Measurements from ENCODE around the gene PARP11.

The PARP11 gene

DNA sequence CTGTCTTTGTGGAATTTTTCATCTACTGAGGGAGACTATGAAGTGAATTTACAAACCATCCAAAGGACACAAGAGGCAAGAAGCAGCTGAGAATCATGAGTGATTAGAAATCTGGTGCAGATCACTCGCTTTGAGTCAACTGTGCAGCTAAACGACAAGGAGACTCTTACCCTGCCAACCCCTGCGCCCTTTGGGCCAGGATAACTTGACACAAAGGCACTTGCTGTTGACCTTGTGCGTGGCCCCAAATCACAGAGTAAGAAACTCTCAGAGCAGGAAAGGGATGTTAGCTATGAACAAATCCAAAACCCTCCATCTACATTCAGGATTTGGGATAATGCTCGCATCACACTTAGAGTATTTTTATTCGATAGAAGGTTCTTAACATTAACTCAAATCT lies 11.5 kb upstream of the PARP11 start:
- H3K27me3 ChIP-seq (ENCODE audit: control insufficient read depth in 1 of 2, insufficient read depth in 2 of 2, low read length in 2 of 2), result no peaks in the 10 kb centered on the region
- no peak overlapping the region for H3K4me3 ChIP-seq (ENCODE audit: low read depth in 1 of 2, low read length in 2 of 2)
- H3K9me3 ChIP-seq (ENCODE audit: control insufficient read depth in 1 of 2, low read length in 2 of 2), result no peaks in the 10 kb centered on the region
- peak overlapping the region in 1 of 2 donors; percentile 28 for H3K9ac ChIP-seq (ENCODE audit: low read depth in 1 of 2, low read length in 2 of 2)
- no peaks in the 10 kb centered on the region for H3K36me3 ChIP-seq (ENCODE audit: control insufficient read depth in 1 of 2, insufficient read depth in 2 of 2, low read length in 2 of 2)
- H3K27ac ChIP-seq (ENCODE audit: low read depth, low read length), result no peak overlapping the region
- H3K4me1 ChIP-seq (ENCODE audit: control insufficient read depth in 1 of 2, insufficient read depth in 2 of 2, low read length in 2 of 2), result peaks cover 0 to 12% of the 10 kb centered on the region in 2 donors

- Histone ChIP-seq H3K9me3 (ENCODE audit: control insufficient read depth in 1 of 2, low read length in 2 of 2) (no peaks in the 10 kb centered on the region), H3K27ac (ENCODE audit: low read depth, low read length) (no peak overlapping the region), H3K27me3 (ENCODE audit: control insufficient read depth in 1 of 2, insufficient read depth in 2 of 2, low read length in 2 of 2) (no peaks in the 10 kb centered on the region), H3K4me1 (ENCODE audit: control insufficient read depth in 1 of 2, insufficient read depth in 2 of 2, low read length in 2 of 2) (peaks cover 0 to 12% of the 10 kb centered on the region in 2 donors), H3K36me3 (ENCODE audit: control insufficient read depth in 1 of 2, insufficient read depth in 2 of 2, low read length in 2 of 2) (no peaks in the 10 kb centered on the region), H3K4me3 (ENCODE audit: low read depth in 1 of 2, low read length in 2 of 2) (no peak overlapping the region), H3K9ac (ENCODE audit: low read depth in 1 of 2, low read length in 2 of 2) (no peak overlapping the region)
Measured at GRCh38 chr12:3882896-3883564, 9.8 kb upstream of the PARP11 start.

GRCh38 chr12:3882406-3882805 lies 9.2 kb upstream of the PARP11 start:
- no peaks in the 10 kb centered on the region for H3K9me3 ChIP-seq (ENCODE audit: control insufficient read depth in 1 of 2, low read length in 2 of 2)
- H3K4me3 ChIP-seq (ENCODE audit: low read depth in 1 of 2, low read length in 2 of 2), result no peak overlapping the region
- no peak overlapping the region for H3K27ac ChIP-seq (ENCODE audit: low read depth, low read length)
- no peaks in the 10 kb centered on the region for H3K36me3 ChIP-seq (ENCODE audit: control insufficient read depth in 1 of 2, insufficient read depth in 2 of 2, low read length in 2 of 2)
- H3K4me1 ChIP-seq (ENCODE audit: control insufficient read depth in 1 of 2, insufficient read depth in 2 of 2, low read length in 2 of 2), result peaks cover 0 to 12% of the 10 kb centered on the region in 2 donors
- H3K27me3 ChIP-seq (ENCODE audit: control insufficient read depth in 1 of 2, insufficient read depth in 2 of 2, low read length in 2 of 2), result no peaks in the 10 kb centered on the region
- H3K9ac ChIP-seq (ENCODE audit: low read depth in 1 of 2, low read length in 2 of 2), result no peak overlapping the region

- H3K27me3 ChIP-seq (ENCODE audit: control insufficient read depth in 1 of 2, insufficient read depth in 2 of 2, low read length in 2 of 2), result no peaks in the 10 kb centered on the region
- H3K9me3 ChIP-seq (ENCODE audit: control insufficient read depth in 1 of 2, low read length in 2 of 2), result no peaks in the 10 kb centered on the region
- H3K4me1 ChIP-seq (ENCODE audit: control insufficient read depth in 1 of 2, insufficient read depth in 2 of 2, low read length in 2 of 2), result peaks cover 0 to 12% of the 10 kb centered on the region in 2 donors
- no peak overlapping the region for H3K27ac ChIP-seq (ENCODE audit: low read depth, low read length)
- H3K4me3 ChIP-seq (ENCODE audit: low read depth in 1 of 2, low read length in 2 of 2), result no peak overlapping the region
- H3K36me3 ChIP-seq (ENCODE audit: control insufficient read depth in 1 of 2, insufficient read depth in 2 of 2, low read length in 2 of 2), result no peaks in the 10 kb centered on the region
- H3K9ac ChIP-seq (ENCODE audit: low read depth in 1 of 2, low read length in 2 of 2), result no peak overlapping the region
Measured at GRCh38 chr12:3881281-3881950, 8.2 kb upstream of the PARP11 start.

DNA sequence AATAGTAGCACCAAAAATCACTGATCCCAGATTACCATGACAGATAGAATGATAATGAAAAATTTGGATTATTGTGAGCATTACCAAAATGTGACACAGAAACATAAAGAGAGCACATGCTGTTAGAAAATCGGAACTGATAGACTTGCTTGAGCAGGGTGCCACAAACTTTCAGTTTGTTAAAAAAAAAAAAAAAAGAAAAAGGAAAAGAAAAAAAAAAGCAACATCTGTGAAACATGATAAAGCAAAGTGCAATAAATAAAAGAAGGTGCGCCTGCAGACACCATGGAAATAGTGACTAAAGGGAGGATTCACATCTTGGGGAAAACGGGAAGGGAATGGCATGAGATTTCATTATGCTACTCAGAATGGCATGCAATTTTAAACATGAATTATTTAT lies 6.6 kb upstream of the PARP11 start:
- H3K9me3 ChIP-seq (ENCODE audit: control insufficient read depth in 1 of 2, low read length in 2 of 2), result no peaks in the 10 kb centered on the region
- H3K27me3 ChIP-seq (ENCODE audit: control insufficient read depth in 1 of 2, insufficient read depth in 2 of 2, low read length in 2 of 2), result no peaks in the 10 kb centered on the region
- H3K36me3 ChIP-seq (ENCODE audit: control insufficient read depth in 1 of 2, insufficient read depth in 2 of 2, low read length in 2 of 2), result no peaks in the 10 kb centered on the region
- H3K4me3 ChIP-seq (ENCODE audit: low read depth in 1 of 2, low read length in 2 of 2), result no peak overlapping the region
- no peak overlapping the region for H3K27ac ChIP-seq (ENCODE audit: low read depth, low read length)
- H3K4me1 ChIP-seq (ENCODE audit: control insufficient read depth in 1 of 2, insufficient read depth in 2 of 2, low read length in 2 of 2), result peaks cover 0 to 7% of the 10 kb centered on the region in 2 donors
- no peak overlapping the region for H3K9ac ChIP-seq (ENCODE audit: low read depth in 1 of 2, low read length in 2 of 2)

GRCh38 chr12:3871356-3871755 lies 1.8 kb downstream of the PARP11 start:
- Histone ChIP-seq H3K36me3 (ENCODE audit: control insufficient read depth in 1 of 2, insufficient read depth in 2 of 2, low read length in 2 of 2) (no peaks in the 10 kb centered on the region), H3K4me1 (ENCODE audit: control insufficient read depth in 1 of 2, insufficient read depth in 2 of 2, low read length in 2 of 2) (peaks cover 30 to 36% of the 10 kb centered on the region in 2 donors), H3K4me3 (ENCODE audit: low read depth in 1 of 2, low read length in 2 of 2) (peak overlapping the region; percentile 76 to 89), H3K27ac (ENCODE audit: low read depth, low read length) (no peak overlapping the region), H3K9ac (ENCODE audit: low read depth in 1 of 2, low read length in 2 of 2) (peak overlapping the region; percentile 75 to 88), H3K27me3 (ENCODE audit: control insufficient read depth in 1 of 2, insufficient read depth in 2 of 2, low read length in 2 of 2) (no peaks in the 10 kb centered on the region), H3K9me3 (ENCODE audit: control insufficient read depth in 1 of 2, low read length in 2 of 2) (no peaks in the 10 kb centered on the region)

GRCh38 chr12:3869865-3870264 lies 3.3 kb downstream of the PARP11 start:
- Histone ChIP-seq H3K4me3 (ENCODE audit: low read depth in 1 of 2, low read length in 2 of 2) (peak overlapping the region; percentile 58 to 72), H3K9ac (ENCODE audit: low read depth in 1 of 2, low read length in 2 of 2) (peak overlapping the region; percentile 9 to 45), H3K27me3 (ENCODE audit: control insufficient read depth in 1 of 2, insufficient read depth in 2 of 2, low read length in 2 of 2) (no peaks in the 10 kb centered on the region), H3K9me3 (ENCODE audit: control insufficient read depth in 1 of 2, low read length in 2 of 2) (peaks cover 4 to 6% of the 10 kb centered on the region in 2 donors), H3K27ac (ENCODE audit: low read depth, low read length) (peak overlapping the region; percentile 7), H3K36me3 (ENCODE audit: control insufficient read depth in 1 of 2, insufficient read depth in 2 of 2, low read length in 2 of 2) (no peaks in the 10 kb centered on the region), H3K4me1 (ENCODE audit: control insufficient read depth in 1 of 2, insufficient read depth in 2 of 2, low read length in 2 of 2) (peaks cover 30 to 36% of the 10 kb centered on the region in 2 donors)

DNA sequence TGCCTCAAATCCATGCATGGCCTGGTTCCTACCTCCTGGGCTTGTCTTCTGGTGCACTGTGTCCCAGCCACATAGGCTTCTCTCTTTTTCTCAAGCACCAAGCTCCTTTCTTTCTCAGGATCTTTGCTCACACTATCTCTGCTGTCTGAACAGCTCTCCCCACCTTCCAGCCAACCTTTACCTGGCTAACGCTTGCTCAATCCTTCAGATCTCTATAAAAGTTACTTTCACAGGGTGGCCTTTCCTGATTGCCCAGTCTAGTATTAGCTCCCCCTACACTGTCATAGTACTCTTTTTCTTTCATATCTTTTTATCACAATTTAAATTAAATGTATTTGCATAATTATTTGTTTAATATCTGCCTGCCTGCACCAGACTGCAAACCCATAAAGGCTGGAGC lies 3.8 kb downstream of the PARP11 start:
- Histone ChIP-seq H3K9me3 (ENCODE audit: control insufficient read depth in 1 of 2, low read length in 2 of 2) (peaks cover 4 to 6% of the 10 kb centered on the region in 2 donors), H3K36me3 (ENCODE audit: control insufficient read depth in 1 of 2, insufficient read depth in 2 of 2, low read length in 2 of 2) (no peaks in the 10 kb centered on the region), H3K27me3 (ENCODE audit: control insufficient read depth in 1 of 2, insufficient read depth in 2 of 2, low read length in 2 of 2) (no peaks in the 10 kb centered on the region), H3K9ac (ENCODE audit: low read depth in 1 of 2, low read length in 2 of 2) (peak overlapping the region; percentile 9 to 45), H3K27ac (ENCODE audit: low read depth, low read length) (no peak overlapping the region), H3K4me1 (ENCODE audit: control insufficient read depth in 1 of 2, insufficient read depth in 2 of 2, low read length in 2 of 2) (peaks cover 30 to 36% of the 10 kb centered on the region in 2 donors), H3K4me3 (ENCODE audit: low read depth in 1 of 2, low read length in 2 of 2) (peak overlapping the region; percentile 58 to 72)

DNA sequence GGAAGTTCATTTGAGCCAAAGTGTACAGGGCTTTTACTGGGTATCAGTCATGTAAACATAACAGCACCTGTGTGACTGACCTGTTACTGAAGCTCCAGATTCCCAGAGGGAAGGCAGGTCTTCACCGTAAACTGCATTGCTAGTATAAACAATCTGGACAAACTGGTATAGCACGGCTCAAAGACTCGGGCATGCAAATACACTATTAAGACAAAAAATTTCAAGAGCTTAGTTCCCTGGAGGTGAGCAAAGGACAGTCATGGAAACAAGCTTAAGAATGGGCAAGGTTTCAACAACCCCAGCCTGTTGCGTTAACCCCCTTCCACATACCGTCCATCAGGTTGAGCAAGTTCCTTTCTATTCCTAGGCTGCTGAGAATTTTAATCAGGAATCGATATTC lies 9.4 kb downstream of the PARP11 start:
- Histone ChIP-seq H3K9me3 (ENCODE audit: control insufficient read depth in 1 of 2, low read length in 2 of 2) (peaks cover 4 to 6% of the 10 kb centered on the region in 2 donors), H3K9ac (ENCODE audit: low read depth in 1 of 2, low read length in 2 of 2) (no peak overlapping the region), H3K27me3 (ENCODE audit: control insufficient read depth in 1 of 2, insufficient read depth in 2 of 2, low read length in 2 of 2) (no peaks in the 10 kb centered on the region), H3K4me1 (ENCODE audit: control insufficient read depth in 1 of 2, insufficient read depth in 2 of 2, low read length in 2 of 2) (no peaks in the 10 kb centered on the region), H3K27ac (ENCODE audit: low read depth, low read length) (no peak overlapping the region), H3K4me3 (ENCODE audit: low read depth in 1 of 2, low read length in 2 of 2) (no peak overlapping the region), H3K36me3 (ENCODE audit: control insufficient read depth in 1 of 2, insufficient read depth in 2 of 2, low read length in 2 of 2) (no peaks in the 10 kb centered on the region)

GRCh38 chr12:3842517-3842916 lies 30.7 kb downstream of the PARP11 start:
- no peak overlapping the region for H3K9ac ChIP-seq (ENCODE audit: low read depth in 1 of 2, low read length in 2 of 2)
- no peaks in the 10 kb centered on the region for H3K36me3 ChIP-seq (ENCODE audit: control insufficient read depth in 1 of 2, insufficient read depth in 2 of 2, low read length in 2 of 2)
- H3K27ac ChIP-seq (ENCODE audit: low read depth, low read length), result no peak overlapping the region
- no peaks in the 10 kb centered on the region for H3K9me3 ChIP-seq (ENCODE audit: control insufficient read depth in 1 of 2, low read length in 2 of 2)
- H3K4me1 ChIP-seq (ENCODE audit: control insufficient read depth in 1 of 2, insufficient read depth in 2 of 2, low read length in 2 of 2), result no peaks in the 10 kb centered on the region
- no peaks in the 10 kb centered on the region for H3K27me3 ChIP-seq (ENCODE audit: control insufficient read depth in 1 of 2, insufficient read depth in 2 of 2, low read length in 2 of 2)
- no peak overlapping the region for H3K4me3 ChIP-seq (ENCODE audit: low read depth in 1 of 2, low read length in 2 of 2)
